Upper lobe of right lung (tissue), 1 donor: ENCODE data around the gene PPP1R3G. TPM values are rescaled to one million over a fixed set of nuclear protein-coding genes. Genes with fewer than 3 reads are reported as not detected.

Source experiments
- ATAC-seq: fragments of 200-7000 bp; cut with Tn5 transposase; one replicate; pipeline ENCODE4 v1.9.1; 2020; ENCODE audit warnings: mild to moderate bottlenecking, moderate library complexity
- DNase-seq: peaks from one replicate; pipeline ENCODE4 v3.0.0-alpha.2; 2020
- H3K27ac ChIP-seq: fragments of 200-600 bp; one replicate; pipeline ENCODE4 v1.8.0; 2022
- H3K27me3 ChIP-seq: fragments of 200-600 bp; one replicate; pipeline ENCODE4 v1.8.0; 2022; ENCODE audit warnings: mild to moderate bottlenecking
- H3K36me3 ChIP-seq: fragments of 200-600 bp; one replicate; pipeline ENCODE4 v1.8.0; 2022
- H3K4me1 ChIP-seq: fragments of 200-600 bp; one replicate; pipeline ENCODE4 v1.8.0; 2022
- H3K4me3 ChIP-seq: fragments of 200-600 bp; one replicate; pipeline ENCODE4 v1.8.0; 2022; ENCODE audit warnings: mild to moderate bottlenecking
- H3K9me3 ChIP-seq: fragments of 200-600 bp; one replicate; pipeline ENCODE4 v1.8.0; 2022
- intact Hi-C: fragments of 100-400 bp; cut with DNase I; formaldehyde crosslinking; loops from one replicate; pipeline ENCODE4 v1.11.0; 2022
- long read RNA-seq: library from polyadenylated mRNA; unstranded; transcript quantifications from one replicate; pipeline ENCODE4 v2.0.0, GENCODE V29; 2021
- total RNA-seq: library from RNA; stranded (reverse); fragmentation: NEBNext Ultra II Directional; extraction: Animal tissue kit (Norgen Biotek cat#: 25700); gene quantifications from one replicate; pipeline ENCODE4 v1.2.1, GENCODE V29; 2021
- TF ChIP-seq, protein P1 (sequence below): fragments of 200-600 bp; IDR thresholded peaks from one replicate; pipeline ENCODE4 v1.8.0; 2022; ENCODE audit warnings: antibody characterized with exemption
- donor health status: DM: no; HTN: yes; CAD: no; lungs with severe emphysema.

The PPP1R3G gene
- total RNA-seq, result 0.46 TPM
- long read RNA-seq, full-length matches to known transcripts, result 3 of 3 reads
- long read RNA-seq, partial matches to known transcripts, result 0 of 3 reads
- long read RNA-seq, other reads (novel, unspliced or antisense), result 0 of 3 reads

DNA sequence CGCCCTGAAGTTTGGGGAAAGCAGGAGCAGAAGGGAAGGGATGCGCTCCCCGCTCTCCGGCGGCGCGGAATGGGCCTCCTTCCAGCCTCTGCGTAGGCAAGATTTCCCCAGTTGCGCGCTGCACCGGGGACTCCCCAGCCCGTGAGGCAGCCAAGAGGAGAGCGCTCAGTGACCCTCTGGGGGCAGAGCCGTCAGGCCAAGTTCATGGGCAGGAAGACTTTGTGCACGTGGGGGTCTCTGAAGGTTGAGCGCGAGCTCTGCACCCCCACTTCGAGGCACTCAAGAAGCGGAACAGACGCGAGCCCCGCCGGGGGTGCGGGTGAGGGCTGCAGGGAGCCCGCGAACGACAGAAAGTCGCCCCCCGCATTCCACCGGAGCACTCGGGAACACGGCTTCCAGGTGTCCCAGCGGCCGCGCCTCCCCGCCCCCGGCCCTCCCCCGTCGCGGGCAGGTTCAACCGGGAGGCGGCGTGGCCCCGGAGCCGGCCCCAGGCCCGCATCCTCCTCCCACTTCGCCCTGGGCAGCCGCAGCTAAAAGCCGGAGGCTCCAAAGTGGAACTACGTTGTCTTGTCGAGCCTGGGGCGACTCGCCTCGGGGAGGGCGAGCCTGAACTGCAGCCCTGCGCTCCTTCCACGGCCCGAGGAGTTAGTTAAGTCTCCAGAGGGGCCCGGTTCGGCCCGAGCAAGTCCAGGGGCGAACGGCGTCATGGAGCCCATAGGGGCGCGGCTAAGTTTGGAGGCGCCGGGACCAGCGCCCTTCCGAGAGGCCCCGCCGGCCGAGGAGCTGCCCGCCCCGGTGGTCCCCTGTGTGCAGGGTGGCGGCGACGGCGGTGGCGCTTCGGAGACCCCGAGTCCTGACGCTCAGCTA, at the start of gene PPP1R3G:
PPP1R3G (plus strand) TSS at position 561 of the 867 bp plus-strand sequence; CDS start at position 706, 145 bp downstream.
- intact Hi-C loops, result no loop called here
- Histone ChIP-seq H3K9me3 (no peaks in the 10 kb centered on the region), H3K4me1 (peaks cover 15% of the 10 kb centered on the region), H3K27ac (peak within 1 kb of the TSS; percentile 49), H3K27me3 (peaks cover 21% of the 10 kb centered on the region), H3K4me3 (peak within 1 kb of the TSS; percentile 55), H3K36me3 (no peaks in the 10 kb centered on the region)
- peak; percentile 59 for ATAC-seq
- DNase-seq, result peak; percentile 70
- TF ChIP-seq, protein P1, sequence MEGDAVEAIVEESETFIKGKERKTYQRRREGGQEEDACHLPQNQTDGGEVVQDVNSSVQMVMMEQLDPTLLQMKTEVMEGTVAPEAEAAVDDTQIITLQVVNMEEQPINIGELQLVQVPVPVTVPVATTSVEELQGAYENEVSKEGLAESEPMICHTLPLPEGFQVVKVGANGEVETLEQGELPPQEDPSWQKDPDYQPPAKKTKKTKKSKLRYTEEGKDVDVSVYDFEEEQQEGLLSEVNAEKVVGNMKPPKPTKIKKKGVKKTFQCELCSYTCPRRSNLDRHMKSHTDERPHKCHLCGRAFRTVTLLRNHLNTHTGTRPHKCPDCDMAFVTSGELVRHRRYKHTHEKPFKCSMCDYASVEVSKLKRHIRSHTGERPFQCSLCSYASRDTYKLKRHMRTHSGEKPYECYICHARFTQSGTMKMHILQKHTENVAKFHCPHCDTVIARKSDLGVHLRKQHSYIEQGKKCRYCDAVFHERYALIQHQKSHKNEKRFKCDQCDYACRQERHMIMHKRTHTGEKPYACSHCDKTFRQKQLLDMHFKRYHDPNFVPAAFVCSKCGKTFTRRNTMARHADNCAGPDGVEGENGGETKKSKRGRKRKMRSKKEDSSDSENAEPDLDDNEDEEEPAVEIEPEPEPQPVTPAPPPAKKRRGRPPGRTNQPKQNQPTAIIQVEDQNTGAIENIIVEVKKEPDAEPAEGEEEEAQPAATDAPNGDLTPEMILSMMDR, result no peak

DNA sequence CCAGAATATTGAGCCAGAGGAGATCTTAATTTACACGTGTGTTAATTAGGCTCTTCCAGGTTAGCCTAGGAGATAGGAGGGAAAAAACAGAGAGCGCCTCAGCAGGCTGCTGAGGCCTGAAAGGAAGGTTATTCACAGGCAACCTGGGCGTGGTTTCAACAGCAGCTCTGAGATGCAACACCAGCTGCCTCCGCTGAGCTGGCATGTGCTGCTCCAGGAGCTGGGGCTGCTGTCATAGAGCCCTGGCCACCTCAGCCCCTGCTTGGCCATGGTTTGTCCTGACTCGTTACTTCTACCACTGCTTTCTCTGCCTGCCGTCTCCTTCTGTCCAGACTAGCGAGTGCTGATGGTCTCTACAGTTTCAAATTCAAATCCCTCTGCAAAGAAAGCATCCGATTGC, 48.9 kb upstream of the PPP1R3G start:
- TF ChIP-seq, protein P1, result no peak
- no peaks in the 10 kb centered on the region for H3K9me3 ChIP-seq
- no peak overlapping the region for H3K4me3 ChIP-seq
- intact Hi-C loops, result no loop called here
- H3K27me3 ChIP-seq, result no peaks in the 10 kb centered on the region
- H3K4me1 ChIP-seq, result no peaks in the 10 kb centered on the region
- no peaks in the 10 kb centered on the region for H3K36me3 ChIP-seq
- ATAC-seq (no peak), DNase-seq (no peak)
- no peak overlapping the region for H3K27ac ChIP-seq

DNA sequence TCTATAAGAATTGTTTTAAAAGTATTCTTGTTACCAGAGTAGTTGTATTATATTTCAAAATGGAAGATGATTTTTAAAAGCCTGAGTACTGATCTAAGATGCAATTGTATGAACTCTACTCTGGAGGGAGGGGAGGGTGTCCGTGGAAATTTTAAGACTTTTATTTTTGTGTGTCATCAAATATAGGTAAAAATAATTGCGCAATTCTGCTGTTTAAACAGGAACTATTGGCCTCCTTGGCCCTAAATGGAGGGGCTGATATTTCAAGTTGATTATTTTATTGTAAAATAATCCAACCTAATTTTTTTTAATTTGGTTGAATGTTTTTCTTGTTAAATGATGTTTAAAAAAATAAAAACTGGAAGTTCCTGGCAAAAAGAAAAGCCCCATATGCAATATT, 43.2 kb upstream of the PPP1R3G start:
- no peak for ATAC-seq
- Histone ChIP-seq H3K4me3 (no peak overlapping the region), H3K4me1 (no peaks in the 10 kb centered on the region), H3K27me3 (no peaks in the 10 kb centered on the region), H3K9me3 (no peaks in the 10 kb centered on the region), H3K27ac (no peak overlapping the region), H3K36me3 (no peaks in the 10 kb centered on the region)
- DNase-seq, result no peak
- TF ChIP-seq, protein P1, result no peak
- intact Hi-C loops, result no loop called here

DNA sequence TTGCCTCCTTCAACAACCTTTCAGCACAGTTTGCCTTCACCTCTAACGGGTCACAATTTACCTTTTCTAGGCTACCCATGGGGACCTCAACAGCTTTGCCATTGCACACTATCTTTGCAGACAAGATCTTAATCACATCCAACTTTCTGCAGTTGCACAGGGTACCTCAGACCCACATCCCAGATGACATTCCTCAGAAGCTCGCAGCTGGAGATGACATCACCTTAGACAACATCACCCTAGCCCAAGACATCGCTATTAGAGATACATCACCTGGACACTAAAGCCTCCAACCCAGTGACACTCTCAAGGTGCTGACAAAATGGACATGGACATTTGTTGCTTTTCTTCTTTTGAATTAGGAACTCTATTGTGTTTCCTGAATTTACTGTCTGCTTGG, 42.7 kb upstream of the PPP1R3G start:
- Histone ChIP-seq H3K9me3 (no peaks in the 10 kb centered on the region), H3K27me3 (no peaks in the 10 kb centered on the region), H3K4me3 (no peak overlapping the region), H3K4me1 (no peaks in the 10 kb centered on the region), H3K27ac (no peak overlapping the region), H3K36me3 (no peaks in the 10 kb centered on the region)
- intact Hi-C loops, result no loop called here
- TF ChIP-seq, protein P1, result no peak
- DNase-seq (no peak), ATAC-seq (no peak)

DNA sequence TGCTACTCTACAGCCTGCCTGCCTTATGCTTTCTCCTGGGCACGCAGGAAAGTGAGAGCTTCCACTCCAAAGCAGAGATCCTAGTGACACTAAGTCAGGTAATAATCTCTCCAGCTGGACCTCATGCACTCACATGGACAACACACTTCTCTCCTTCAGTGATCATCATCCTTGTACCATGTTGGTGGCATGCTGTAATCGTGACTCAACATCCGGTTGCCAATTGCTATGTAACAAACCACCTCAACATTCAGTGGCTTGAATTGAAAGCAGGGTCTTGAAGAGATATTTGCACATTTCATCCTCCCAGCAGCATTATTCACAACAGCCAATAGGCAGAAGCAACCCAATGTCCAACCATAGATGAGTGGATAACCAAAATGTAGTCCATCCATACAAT, 40.3 kb upstream of the PPP1R3G start:
- ATAC-seq (no peak), DNase-seq (no peak)
- Histone ChIP-seq H3K36me3 (no peaks in the 10 kb centered on the region), H3K27me3 (no peaks in the 10 kb centered on the region), H3K4me1 (no peaks in the 10 kb centered on the region), H3K27ac (no peak overlapping the region), H3K9me3 (no peaks in the 10 kb centered on the region), H3K4me3 (no peak overlapping the region)
- TF ChIP-seq, protein P1, result no peak
- intact Hi-C loops, result no loop called here
